HG02798 (cell line): ENCODE results near the gene TAF5L.
"Not testable (repeated sequence)": the region's sequence is repeated elsewhere in the genome, so short reads cannot be mapped to it uniquely, and the experiment has no call there.

Experiments
- ATAC-seq: cut with Tn5 transposase; IDR thresholded peaks from one replicate; pipeline ENCODE4 v1.9.1; 2021; ENCODE audit warnings: mild to moderate bottlenecking; ENCODE audit not compliant: unreplicated experiment, poor library complexity

Gene TAF5L

DNA sequence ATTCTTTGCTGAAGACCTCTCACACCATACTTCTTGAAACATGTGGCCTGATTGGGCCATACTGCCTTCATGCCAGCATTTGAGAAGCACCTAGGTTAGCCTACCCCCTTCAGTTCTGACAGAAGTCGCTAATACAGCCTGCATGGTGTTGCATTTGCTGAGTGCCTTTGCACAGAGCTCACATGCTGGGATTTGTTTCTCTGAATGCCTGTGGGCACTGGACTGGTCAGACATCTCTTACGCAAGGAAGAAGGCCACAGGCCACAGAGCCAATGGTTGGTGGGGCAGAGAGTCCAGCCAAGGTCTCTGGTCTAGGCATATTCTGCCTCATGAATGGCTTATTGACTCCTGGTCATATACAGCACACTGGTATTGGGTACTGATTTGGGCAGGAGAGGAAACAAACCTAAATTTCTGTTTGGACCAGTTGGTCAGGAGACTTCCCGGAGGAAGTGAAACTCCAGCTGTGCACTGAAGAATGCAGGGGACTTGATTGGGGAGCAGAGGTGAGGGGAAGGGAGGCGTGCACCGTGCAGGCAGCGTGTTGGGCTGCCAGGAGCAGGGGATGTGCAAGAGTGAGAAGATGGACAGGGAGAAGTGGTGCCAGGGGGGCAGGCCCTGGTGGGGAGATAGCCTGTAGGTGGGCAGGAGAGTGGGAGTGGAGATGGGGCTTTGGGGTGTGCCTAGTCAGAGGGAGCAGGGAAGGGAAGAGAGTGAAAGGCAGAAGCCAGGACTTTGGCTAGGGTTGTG lies 18.2 kb upstream of the TAF5L start:
- ATAC-seq, result no peak

DNA sequence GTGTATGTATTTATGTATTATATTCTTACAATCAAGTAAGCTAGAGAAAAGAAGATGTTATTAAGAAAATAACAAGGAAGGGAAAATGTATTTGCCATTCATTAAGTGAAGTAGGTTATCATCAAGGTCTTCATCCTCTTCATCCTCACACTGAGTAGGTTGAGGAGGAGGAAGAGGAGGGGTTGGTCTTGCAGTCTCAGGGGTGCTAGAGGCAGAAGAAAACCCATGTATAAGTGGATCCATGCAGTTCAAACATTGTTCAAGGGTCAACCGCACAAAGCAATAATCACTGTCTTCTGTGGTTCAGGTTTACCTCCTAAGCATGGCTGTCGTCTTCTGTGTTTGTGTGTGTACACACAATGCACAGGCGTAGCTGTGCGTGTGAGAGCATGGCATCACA lies 17.0 kb upstream of the TAF5L start:
- no peak for ATAC-seq

DNA sequence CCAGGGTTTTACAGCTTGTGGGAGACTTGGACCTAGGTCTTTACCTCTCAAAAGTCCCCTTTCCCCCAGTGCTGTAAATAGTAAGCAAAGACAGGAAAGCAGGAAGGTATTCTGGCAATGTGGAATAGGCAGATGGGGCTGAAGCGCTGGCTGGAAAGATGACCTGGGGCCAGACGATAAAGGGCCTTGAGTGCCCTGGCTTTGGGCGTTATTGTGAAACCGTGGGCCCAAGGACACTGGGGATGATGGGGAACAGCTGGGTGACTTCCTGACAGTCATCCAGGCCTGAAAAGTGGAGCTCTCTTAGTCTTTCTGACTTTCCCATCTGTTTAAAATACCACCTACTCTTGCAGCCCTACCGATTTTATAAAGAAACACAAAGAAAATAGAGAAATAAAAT lies 16.5 kb upstream of the TAF5L start:
- ATAC-seq, result no peak

DNA sequence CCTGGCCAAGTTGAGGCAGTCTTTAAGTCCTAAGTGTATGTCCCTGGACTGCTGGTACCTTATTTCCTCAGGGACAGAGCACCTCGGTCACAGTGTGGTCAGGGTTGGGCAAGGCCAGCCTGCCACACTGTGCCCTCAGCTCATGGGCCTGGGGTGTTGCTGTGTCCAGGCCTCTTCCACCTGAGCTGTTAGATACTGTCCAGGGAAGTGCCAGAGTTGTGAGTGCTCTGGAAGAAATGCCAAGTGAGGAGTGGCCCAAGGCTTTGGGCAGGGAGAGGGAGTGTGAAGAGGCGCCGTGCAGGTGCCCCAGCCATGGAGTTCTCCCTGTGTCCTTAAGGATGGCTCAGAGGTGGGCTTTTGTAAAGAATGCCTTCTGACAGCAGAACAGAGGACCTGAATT lies 15.4 kb upstream of the TAF5L start:
- ATAC-seq, result no peak

DNA sequence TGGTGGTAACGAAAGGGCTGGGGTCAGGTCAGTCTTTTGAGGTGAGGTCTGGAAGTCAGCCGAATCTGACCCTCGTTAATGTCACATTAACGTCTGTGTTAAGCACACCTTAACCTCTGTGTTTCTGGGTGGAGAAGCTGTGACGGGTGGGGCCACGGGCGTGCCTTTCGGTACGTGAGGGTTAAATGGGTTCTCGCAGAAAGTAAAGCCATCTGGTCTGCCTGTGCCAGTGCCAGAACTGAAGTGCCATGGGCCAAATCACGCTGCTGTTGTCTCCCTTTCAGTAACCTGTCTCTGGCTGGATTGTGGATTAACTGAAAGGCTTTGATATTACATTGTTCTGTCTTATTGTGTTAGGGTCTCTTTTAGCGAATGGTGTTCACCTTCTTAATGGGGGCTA lies 14.5 kb upstream of the TAF5L start:
- ATAC-seq, result no peak

DNA sequence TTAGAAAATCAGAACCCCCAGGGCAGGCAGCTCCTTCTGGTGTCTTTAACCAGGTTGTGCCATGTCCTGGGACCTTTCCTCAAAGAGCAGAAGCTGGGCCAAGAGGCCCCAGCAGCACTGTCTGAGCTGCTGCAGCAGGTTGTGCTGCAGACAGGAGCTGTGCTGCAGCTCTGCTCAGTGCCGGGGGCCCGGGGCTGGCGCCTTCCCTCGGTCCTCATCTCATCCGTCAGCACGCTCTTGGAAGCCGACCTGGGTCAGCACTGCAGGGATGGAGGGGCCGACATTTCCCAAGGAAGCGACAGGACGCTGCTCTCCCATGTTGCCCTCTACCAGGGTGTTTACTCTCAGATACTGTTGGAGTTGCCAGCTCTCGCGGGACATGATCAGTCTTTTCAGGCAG lies 11.8 kb upstream of the TAF5L start:
- ATAC-seq, result no peak

DNA sequence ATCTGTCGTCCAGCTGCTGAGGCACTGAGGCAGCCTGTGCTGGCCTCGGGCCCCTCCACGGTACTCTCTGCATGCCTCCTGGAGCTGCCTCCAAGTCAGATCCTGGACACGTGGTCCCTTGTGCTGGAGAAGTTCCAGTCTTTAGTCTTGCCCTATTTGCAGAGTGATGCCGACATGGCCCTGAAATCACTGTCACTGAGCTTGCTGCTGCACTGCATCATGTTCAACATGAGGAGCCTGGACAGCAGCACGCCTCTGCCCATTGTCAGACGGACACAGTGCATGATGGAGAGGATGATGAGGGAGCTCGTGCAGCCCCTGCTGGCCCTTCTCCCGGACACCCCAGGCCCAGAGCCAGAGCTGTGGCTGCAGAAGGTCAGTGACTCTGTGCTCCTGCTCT lies 10.1 kb upstream of the TAF5L start:
- no peak for ATAC-seq

DNA sequence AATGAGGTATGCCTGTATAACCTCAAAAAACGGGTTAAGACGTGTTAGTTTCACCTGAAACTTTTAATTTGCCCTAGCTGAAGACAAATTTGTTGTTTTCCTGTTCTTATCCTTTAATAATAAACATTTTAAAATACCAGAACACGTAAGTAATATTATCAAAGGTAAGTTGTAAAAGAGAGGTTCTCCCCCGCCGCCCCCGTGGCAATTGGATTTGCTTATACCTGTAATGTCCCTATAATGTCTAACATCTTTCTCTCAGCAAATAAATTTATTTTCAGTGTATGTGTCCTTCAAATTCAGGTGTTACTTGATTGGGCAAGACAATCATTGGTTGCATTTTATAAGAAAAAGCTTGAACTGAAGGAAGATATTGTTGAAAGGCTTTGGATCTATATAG lies 6.0 kb upstream of the TAF5L start:
- ATAC-seq, result no peak

DNA sequence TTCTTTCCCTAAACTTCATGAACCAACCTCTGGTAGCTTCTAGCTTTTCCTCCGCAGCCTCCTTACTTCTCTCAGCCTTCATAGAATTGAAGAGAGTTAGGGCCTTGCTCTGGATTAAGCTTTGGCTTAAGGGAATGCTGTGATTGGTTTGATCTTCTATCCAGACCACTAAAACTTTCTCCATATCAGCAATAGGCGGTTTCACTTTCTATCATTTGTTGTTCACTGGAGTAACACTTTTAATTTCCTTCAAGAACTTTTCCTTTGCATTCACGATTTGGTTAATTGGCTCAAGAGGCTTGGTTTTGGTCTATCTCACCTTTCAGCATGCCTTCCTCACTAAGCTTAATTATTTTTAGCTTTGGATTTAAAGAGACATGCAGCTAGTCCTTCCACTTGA lies 5.2 kb upstream of the TAF5L start:
- ATAC-seq, result no peak

DNA sequence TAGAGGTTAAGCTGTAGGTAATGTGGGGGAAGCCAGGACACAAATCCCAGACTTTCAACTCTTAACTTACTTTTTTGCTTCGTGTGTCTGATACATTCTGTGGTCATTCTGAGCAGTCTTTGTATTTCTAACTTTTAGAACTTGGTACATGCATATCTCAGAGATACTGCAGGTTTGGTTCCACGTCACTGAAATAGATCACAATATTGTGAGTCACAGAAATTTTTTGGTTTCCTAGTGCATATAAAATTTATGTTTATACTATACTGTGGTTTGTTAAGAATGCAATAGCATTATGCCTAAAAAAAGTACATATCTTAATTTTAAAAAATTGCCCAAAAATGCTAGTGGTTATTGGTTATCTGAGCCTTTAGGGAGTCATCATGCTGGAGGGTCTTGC lies 3.3 kb upstream of the TAF5L start:
- no peak for ATAC-seq

DNA sequence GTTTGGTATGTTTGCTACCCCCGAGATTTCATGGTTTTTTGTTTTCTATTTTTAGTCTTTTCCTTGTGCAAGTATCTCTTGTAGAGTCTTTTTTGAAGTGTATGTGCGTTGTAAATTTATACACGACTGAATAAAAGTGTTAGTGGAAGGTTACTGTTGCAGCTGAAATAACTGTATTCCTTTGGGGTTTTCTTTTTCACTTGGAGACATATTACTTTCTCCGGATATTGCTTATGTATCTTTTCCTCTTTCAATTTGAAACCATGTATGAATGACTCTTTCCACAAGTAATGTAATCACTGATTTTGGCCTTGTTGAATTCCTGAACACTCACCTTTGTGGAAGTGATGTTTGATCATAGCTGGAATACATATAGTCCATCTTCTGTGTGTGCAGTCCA lies 1.1 kb upstream of the TAF5L start:
- no peak for ATAC-seq

DNA sequence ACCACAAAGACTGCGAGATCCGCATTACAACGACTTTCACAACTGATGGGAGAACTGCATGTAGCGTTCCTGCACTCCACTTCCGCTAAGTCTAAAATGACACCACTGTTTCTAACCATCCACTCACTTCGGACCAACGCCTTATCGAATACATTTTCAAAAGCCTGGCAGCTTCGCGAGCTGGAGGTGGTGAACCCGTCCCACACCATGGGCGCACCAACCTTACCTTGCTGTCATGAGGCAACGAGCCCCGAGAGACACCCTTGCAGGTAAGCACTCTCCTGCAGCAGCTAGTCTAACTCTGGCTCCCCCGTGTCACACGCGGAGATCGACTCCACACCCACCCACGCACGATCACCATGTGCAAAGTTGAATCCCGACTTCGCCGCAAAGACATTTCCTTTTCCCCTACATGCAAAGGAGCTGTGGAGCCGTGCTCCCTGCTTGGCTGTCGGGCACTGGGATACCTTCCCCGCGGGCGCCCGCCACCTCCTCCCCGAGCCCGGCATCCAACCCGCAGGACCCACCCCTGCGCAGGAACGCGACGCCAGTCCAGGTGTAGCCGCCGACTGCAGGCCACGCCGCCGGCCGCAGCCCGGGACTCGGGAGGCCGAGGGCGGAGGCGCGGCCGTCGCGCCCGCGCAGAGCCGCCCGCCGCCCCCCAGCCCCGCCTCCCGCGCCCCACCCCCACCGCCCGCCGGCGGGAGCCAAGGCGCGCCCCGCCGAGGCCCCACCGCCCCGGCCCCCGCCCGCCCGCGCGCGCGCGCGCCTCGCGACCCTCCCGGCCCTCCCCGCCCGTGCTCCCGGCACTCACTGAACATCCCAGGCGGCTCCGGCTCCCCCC lies 629 bp downstream of the TAF5L start:
- ATAC-seq, result peak; percentile 52

DNA sequence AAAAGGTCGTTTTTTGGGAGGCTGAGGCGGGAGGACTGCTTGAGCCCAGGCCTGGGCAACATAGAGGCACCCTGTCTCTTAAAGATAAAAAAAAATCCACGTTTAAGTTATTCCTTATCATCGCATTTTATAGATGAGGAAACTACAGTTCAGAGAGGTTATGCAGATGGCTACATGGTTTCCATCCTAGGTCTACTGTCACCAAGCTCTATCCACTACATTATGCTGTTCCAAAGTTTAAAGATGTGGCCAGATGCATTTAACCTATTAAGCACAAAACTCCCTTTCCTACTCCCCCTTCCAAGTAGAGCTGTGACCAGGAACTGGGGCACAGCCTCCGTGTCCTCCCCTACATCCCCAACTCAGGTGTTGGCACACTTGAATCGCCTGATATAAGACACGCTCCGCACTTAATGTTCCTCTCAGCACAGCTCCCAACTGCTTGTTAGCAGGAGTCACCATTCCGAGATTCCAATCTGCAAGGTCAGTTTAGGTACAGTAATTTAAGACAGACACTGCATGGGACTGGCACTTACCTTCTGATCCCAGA lies 1.3 kb downstream of the TAF5L start:
- ATAC-seq, result no peak

DNA sequence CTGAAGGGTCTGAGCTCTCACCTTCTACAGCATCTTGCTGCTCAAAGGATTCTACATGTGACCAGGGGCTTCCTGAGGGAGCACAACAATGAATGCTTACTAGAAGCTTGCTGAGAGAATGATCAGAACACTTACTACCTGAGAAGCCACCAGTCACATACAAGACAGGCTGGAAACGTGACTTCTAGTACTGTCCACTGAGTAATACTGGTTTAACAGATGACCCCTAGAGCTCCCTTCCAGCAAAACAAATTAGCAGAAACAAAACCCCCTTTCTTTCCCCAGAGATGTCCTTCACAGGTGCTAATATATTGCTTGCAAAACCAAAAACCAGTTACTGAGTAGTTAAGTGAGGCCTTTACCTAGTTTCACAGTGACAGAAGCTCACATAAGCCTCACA lies 2.1 kb downstream of the TAF5L start:
- no peak for ATAC-seq

DNA sequence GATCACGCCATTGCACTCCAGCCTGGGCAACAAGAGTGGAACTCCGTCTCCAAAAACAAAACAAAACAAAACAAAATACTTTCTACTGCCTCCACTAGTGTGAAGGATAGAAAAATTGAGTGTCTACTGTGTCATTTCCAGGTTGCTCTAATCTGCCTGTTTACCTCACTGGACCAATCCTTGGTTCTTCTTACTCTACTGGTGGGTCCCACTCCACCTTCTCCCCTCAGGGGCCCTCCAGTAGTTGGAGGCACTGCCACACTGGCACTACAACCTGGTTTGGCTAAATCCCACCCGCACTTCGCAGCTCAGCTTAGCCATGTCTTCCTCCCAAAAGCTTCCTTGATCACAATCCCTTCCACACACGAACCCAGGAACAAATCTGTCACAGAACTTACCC lies 2.7 kb downstream of the TAF5L start:
- no peak for ATAC-seq

DNA sequence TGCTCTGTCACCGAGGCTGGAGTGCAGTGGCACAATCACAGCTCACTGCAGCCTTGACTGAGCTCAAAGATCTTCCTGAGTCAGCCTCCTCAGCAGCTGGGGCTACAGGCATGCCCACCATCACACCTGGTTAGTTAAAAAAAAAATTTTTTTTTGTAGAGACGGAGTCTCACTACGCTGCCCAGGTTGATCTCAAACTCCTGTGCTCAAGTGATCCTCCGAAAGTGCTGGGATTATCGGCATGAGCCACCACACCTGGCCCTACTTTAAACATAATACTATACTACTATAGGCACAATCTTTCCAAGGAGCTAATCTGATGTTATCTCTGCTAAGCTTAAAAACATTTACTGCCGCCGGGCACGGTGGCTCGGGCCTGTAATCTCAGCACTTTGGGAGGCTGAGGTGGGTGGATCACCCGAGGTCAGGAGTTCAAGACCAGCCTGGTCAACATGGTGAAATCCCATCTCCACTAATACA lies 3.2 kb downstream of the TAF5L start:
- not testable (repeated sequence) for ATAC-seq

DNA sequence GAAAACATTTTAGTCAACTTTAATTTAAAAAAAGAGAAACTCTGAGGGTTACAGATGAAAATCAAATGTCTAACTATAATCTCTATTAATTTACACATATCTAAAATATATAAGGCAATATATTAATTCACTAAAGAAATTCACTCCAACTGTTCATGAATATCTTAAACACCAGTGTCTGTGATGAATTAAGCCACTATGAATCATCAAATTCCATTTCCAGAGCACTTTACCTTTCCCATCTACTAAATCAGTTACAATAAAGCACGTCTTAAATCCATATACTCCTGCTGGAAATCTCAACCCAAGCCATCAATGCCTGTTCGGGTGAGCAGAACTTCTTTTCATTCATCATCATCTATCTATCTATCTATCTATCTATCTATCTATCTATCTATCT lies 4.3 kb downstream of the TAF5L start:
- no peak for ATAC-seq

DNA sequence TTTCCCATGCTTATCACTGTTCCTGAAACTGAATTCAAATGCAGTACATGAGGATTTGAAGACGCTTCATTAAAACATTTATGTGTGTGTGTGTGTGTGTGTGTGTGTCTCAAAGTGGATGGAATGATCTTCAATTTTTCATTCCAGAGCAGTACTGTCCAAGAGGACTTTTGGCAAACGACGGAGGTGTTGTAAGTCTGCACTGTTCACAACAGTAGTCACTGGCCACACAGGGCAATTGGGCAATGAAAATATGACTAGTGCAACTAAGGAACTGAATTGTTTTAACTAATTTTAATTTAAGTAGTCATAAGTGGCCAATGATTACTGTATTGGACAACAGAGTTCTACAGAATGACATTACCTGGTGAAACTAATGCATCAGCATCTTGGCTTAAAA lies 5.0 kb downstream of the TAF5L start:
- no peak for ATAC-seq

DNA sequence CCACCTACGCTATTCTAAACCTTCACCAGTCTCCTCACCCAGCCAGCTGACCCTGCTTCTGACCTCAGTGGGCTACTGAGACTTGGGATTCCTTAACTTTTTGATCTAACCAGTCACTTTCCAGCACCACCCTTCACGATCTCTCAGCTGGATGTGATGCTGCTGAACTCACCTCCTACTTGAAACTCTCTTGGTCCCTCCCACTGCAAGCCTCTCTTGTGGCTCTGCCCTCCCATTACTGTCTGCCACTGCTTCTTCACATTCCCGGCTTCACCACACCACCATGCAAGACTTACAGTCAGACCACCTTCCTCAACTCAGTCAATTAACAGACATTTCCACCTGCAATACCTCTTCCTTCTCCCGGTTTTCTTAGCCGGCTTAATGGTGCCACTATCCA lies 6.3 kb downstream of the TAF5L start:
- ATAC-seq, result no peak

DNA sequence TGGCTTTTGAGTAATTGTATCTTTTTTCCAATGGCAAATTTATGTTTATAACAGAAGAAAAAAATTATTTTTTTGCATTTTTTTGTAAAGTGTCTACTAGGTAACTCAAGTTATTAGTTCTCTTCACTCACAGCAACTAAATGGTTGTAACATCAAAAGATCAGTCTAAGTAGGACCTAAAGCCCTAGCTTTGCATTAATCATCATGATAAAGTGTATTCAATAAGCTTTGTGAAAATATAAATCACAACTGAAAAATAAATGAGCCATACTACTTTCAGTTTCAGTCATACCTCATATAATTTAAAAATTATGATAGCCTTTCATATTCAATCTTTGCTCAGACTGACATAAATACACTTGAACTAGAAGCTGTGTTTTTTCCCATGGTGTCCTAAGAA lies 6.9 kb downstream of the TAF5L start:
- no peak for ATAC-seq

DNA sequence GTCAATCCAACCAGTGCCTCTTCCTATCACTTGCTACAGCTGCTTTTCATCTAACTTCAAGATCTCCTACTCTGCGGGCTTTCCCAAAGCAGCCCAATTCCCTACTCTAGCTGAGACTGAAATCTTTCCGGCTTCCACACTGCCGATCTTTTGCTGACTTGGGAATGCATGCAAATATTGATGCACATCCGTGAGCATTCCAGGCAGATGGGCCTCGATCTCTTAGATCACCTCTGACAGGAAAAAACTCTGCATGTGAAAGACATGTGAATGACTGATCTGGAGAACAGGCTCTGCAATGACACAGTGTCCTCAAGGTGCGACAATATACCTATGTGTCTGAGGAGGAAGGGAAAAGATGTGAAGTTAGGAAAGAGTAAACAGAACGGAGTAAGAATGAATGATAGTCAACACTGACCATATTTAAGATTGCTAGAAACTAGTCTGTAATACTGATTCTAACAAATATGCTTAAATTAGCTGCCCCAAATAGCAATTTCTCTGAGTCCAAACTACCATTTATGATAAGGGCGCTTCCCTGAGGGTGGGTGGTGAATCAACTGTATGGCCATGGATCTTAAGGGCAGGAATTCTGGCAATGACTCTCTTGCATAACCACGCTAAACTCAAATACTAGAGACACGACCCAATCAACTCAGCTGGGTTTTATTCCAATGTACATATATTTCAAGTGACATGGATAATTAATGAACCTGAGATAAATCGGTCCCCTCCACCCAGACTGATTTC lies 8.4 kb downstream of the TAF5L start:
- no peak for ATAC-seq
